Activated gamma-delta T cell (primary cell): ENCODE data around the gene ZNF460.

Experiments
- DNase-seq: peaks from one replicate; lab custom pipeline; 2025; lab: John Stamatoyannopoulos, UW

Gene ZNF460

GRCh38 chr19:57280962-57281400 lies 696 bp downstream of the ZNF460 start:
- DNase-seq = no peak

DNA sequence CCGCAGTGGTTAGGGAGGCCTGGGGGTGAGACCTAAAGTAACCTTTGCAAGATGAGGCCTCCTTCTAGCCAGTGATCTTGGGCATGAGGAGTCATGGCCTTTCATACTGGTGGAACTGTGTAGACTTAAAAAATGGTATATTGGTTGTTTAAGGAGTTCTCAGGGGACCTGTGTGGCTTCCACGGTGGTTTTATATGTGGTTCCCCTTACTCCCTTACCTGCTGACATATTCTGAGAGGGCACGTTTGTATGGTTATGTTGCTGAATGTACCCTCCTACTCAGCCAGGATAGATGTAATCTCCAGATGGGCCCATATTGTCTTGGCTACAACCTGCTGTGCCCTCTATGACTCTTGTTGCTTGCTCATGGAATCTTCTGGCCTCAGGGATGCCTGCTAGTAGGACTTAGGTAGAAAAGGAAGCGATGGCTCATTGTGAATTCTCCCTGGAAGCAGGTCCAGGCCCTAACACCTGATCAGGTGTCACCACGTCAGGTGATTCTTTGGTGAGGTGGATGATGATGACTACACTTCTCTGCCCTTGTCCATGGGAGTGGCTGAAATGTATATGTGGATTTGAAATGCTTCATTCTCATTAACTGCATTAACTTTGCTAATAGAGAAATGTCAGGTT lies 1.8 kb downstream of the ZNF460 start:
- DNase-seq = no peak

- DNase-seq = no peak
Observed at GRCh38 chr19:57288373-57288772, 8.1 kb downstream of the ZNF460 start.

- no peak for DNase-seq
Observed at GRCh38 chr19:57290970-57291369, 10.7 kb downstream of the ZNF460 start.

- DNase-seq = no peak
Observed at GRCh38 chr19:57292547-57292946, 12.3 kb downstream of the ZNF460 start.

DNA sequence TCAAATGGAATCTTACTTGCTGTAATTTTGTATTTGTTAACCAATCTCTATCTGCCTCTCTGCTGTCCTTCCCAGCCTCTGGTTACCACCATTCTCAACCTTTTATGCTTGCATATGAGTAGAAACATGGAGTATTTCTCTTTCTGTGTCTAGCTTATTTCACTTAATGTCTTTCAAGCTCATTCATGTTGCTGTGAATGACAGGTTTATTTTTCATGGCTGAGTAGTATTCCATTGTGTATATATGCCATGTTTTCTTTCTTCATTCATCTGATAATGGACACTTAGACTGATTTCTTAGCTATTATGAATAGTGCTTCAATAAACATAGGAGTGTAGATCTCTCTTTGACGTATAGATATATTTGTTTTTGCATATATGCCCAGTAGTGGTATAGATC lies 13.4 kb downstream of the ZNF460 start:
- no peak for DNase-seq

DNA sequence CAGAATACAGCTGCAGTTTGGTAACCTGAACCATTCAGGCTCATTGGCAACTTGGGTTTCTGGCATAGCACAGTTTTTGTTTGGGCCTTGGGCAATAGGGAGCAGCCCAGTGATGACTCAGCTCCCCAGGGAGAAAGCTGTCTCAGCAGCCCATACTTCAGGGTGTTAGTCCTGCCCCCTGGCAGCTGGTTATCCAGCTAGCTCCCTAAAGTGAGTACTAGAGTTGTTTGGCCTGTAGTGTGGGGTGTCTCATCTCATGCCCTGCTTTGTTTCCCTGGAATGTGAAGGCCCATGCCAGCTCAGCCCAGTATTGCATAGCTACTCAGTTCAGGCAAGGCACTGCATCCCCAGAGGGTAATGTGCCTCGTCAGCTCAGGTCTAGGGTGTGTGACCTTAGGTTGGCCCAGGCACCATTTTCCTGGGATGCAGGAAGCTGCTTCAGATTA lies 21.8 kb downstream of the ZNF460 start:
- DNase-seq = no peak

GRCh38 chr19:57302727-57303401 lies 22.6 kb downstream of the ZNF460 start:
- DNase-seq = no peak

GRCh38 chr19:57305056-57305455 lies 24.8 kb downstream of the ZNF460 start:
- DNase-seq = no peak

GRCh38 chr19:57308514-57308913 lies 28.2 kb downstream of the ZNF460 start:
- no peak for DNase-seq

DNA sequence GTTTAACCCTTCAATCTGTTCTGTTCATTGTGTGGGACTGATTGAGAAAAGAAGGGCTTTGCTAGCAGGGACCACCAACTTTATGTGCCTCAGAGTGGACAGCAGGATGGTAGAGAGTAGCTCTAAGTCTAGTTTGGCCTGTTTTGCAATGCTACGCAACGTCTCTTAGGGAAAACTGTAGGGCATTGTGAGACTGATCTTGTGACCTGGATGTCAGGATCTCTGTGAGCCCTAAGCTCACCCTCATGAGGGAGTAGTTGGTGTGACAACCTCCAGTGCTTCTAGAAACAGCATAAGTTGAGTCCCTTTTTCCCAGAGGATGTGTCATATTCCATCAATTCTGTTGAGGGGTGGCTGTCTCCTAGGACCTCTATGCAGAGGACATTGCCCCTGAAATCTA lies 30.5 kb downstream of the ZNF460 start:
- no peak for DNase-seq

DNA sequence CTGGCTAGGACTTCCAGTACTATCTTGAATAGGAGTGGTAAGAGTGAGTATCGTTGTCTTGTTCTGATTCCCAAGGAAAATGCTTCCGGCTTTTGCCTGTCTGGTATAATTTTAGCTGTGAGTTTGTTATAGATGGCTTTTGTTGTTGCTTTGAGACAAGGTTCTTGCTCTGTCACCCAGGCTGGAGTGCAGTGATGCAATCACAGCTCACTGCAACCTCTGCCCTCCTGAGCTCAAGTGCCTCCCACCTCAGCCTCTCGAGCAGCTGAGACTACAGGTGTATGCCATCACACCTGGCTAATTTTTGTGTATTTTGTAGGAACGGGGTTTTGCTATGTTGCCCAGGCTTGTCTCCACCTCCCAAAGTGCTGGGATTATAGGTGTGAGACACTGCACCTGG lies 33.9 kb downstream of the ZNF460 start:
- no peak for DNase-seq

DNA sequence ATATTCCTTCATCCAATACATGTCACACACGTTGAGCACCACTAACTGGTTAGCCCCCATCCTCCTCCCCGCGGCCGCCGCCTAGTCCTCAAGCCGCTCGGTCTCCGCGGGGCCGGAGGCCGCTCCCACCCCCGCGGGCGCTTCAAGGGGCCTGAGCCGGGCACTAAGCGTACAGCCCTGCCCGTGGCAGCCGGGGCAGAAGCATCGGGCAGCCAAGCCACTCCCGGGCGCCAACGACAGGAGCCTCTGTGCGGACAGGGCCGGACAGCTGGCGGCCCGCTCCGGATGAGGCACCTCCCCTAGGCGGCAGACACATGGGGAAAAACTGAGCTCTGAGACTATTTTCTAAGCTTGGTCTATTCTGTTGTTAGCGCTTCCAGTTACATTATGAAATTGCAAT lies 37.2 kb downstream of the ZNF460 start:
- DNase-seq = no peak

DNA sequence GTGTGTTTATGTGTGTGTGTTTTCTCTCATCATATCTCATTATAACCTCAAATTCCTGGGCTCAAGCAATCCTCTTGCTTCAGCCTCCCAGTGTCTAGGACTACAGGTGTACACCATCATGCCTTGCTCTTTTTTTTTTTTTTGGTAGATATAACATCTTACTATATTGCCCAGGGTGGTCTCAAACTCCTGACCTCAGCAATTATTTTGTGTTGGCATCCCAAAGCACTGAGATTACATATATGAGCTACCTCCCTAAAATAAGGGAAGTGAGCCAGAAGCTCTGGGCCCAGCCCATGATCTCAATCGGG lies 39.5 kb downstream of the ZNF460 start:
- no peak for DNase-seq

DNA sequence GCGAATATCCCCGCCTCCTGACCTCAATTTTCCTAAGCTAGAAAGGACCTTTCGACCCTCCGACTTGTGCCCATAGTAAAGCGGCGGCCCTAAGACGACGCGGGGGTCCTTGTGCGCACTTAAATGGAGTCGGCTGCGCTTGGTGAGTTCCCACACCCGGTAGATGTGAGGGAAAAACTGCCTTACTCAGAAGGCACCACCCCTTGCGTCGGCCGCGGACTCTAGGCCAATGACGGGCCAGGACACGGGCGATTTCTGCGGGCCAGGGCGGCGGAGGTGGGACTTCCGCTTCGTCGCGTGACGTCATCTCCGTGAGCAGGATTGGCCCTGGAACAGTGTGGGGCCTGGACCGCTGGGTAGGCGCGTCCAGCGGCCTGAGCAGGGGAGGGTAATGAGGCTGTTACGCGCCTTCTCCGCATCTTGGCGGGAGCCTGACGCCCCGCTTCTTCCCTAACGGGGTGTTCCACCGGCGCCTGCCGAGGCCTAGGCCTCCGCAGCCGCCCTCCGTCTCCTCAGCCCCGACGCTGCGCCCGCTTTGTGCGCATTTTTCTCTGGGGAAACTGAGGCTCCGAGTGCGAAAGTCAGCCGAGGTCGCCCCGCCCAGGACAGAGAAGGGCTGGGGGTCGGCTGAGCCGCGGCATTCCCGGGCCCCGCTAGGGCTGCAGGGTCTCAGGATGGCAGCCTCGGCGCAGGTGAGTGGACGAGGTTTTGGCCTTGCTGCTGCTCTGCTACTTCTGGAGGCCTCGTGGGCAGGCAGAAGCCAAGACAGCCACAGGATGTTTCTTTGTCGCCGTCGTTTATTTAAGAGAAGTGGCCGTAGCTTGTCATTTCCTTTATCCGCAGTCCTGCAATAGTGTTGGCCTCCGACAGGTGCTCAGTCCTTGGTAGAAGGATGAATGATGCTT lies 40.1 kb downstream of the ZNF460 start, which contains the start of gene ZNF543:
TSS of gene ZNF543 (plus strand) at position 293 of the 905 bp plus-strand sequence. CDS start at position 675, 382 bp downstream.
- peak; percentile 78 for DNase-seq

DNA sequence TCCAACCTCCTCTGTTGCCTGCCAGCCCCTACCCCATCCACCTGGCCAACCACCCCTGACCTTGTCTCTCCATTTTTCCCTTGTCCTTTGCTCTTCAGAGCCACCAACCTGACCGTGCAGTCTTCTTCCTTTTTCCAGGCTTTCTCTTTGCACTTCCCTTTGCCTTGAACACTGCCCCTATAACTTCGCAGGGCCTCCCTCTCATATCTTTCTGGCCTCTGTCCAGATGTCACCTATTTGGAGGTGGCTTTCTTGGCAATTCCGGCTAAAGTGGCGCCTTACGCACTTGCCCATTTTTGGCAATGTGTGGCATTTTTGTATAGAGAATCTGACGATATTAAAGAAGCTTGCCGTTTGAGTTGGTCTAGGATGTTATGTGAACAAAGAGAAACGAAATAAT lies 40.8 kb downstream of the ZNF460 start:
- DNase-seq = no peak

- no peak for DNase-seq
Observed at GRCh38 chr19:57321751-57322150, 41.5 kb downstream of the ZNF460 start.

DNA sequence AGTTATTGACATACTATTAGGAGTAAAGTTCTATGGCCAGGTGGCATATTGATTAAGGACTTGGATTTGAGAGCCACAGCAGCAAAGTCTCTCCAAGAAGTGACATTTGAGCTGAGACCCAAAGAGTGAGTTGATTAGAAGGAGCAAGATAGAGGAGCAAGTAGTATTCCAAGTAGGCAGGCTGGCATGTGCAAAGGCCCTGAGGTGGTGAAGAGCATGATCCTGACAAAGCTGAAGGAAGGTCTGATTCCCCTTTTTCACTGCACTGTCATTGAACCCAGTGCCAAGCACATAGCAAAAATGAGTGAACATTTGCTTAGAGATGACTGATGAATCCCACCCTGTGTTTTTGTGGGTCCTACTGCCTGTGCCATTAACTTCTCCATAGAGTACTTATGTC lies 44.7 kb downstream of the ZNF460 start:
- DNase-seq = no peak

DNA sequence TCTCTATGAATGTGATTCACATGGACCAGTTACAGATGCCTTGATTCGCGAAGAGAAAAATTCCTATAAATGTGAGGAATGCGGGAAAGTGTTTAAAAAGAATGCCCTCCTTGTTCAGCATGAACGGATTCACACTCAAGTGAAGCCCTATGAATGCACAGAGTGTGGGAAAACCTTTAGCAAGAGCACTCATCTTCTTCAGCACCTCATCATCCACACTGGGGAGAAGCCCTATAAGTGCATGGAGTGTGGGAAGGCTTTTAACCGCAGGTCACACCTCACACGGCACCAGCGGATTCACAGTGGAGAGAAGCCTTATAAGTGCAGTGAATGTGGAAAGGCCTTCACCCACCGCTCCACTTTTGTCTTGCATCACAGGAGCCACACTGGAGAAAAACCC lies 47.7 kb downstream of the ZNF460 start:
- DNase-seq = no peak

DNA sequence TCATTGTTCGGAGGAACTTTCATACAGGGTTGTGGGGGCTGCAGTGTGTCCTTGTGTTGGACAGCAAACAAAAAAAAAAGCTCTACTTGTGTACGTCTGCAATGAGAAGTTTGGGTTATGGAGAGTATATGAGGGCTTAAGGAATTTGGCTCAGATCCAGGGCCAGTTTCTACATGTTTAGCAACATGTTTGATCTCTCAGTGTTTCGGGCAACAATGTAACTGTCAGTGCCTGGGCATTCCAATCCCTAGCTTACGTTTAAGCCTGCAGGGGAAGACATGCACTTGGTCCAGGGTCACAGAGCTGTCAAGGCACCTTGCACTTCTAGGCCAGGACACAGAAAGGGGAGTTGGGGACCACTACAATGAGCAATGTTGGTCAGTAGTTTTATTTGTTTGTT lies 53.9 kb downstream of the ZNF460 start:
- DNase-seq = no peak

GRCh38 chr19:57338877-57339276 lies 58.6 kb downstream of the ZNF460 start:
- no peak for DNase-seq

GRCh38 chr19:57342582-57342981 lies 62.3 kb downstream of the ZNF460 start:
- DNase-seq = no peak
